ENCODE data around the gene C17orf114.

DNA sequence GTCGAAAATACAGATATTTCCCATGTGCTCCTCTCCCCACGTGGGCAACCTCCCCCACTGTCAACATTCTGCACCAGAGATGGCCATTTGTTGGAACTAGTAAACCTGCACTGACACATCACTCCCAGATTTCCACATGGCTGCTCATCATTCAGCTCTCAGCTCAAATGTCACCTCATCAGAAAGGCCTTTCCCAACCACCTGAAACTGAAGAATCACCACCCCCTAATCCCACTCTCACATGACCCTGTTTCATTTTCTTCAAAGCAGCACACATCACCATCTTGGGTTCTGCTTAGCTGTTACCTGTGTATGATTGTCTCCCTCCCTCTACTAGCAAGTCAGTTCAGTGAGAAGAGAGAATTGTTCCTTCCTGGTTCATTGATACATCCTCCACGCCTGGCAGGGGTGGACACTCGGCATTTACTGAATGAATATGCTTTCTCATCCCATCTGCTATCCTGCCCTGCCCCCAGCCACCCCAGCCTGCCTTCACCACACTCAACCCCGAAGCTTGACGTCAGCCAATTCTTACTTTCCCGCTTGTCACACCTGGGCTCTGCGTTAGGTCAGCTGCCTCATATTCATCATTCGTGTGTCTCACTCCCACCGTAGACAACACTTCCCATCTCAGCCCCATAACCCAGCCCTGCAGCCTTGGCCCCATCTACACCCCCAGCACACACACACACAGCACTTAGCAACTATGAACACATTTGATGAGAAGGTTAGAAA, 1.5 kb downstream of the C17orf114 start:
- TF ChIP-seq HNRNPH1 (optimal IDR thresholded peaks at IDR 0.05; ENCODE audit: low read depth, low read length) (no peak), NONO (IDR thresholded peaks at IDR 0.05) (no peak), NONO (CRISPR knock-in tag; conservative IDR thresholded peaks at IDR 0.05) (no peak)
- TF ChIP-seq, protein P1, sequence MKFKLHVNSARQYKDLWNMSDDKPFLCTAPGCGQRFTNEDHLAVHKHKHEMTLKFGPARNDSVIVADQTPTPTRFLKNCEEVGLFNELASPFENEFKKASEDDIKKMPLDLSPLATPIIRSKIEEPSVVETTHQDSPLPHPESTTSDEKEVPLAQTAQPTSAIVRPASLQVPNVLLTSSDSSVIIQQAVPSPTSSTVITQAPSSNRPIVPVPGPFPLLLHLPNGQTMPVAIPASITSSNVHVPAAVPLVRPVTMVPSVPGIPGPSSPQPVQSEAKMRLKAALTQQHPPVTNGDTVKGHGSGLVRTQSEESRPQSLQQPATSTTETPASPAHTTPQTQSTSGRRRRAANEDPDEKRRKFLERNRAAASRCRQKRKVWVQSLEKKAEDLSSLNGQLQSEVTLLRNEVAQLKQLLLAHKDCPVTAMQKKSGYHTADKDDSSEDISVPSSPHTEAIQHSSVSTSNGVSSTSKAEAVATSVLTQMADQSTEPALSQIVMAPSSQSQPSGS (CRISPR knock-in tag; IDR thresholded peaks at IDR 0.05), result no peak
